Ishikawa (cell line): Measurements from ENCODE around the gene PACSIN1.

ENCODE experiments used
- EGR1 ChIP-seq: IDR thresholded peaks from 2 replicates; pipeline ENCODE4 v1.6.1; 2012
- FOXM1 ChIP-seq: IDR thresholded peaks from 2 replicates; pipeline ENCODE4 v1.6.1; 2012; ENCODE audit warnings: low read depth, borderline replicate concordance

DNA sequence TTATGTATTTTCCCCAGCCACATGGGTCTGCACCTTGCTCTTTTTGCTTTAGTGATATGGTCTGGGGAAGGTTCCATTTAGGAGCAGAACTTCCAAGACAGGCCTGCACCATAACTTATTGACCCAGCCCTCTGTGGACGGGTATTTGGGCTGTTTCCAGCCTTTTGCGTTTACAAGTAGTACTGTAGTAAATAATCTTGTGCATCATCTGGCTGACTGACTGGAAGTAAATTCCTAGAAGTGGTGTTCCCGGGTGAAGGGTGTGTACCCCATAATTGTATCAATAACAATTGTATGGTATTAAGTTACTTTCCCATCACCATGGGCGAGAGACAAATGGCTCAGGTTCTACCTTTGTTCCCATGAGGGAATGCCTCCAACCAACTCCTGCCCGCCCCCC lies 58.6 kb downstream of the PACSIN1 start:
- no peak for TF ChIP-seq EGR1
- no peak for TF ChIP-seq FOXM1
